Activated CD4-positive, alpha-beta T cell treated with anti-CD3 and anti-CD28 coated beads, Interleukin-2, amount 50 U/mL, for 1 hour (primary cell): ENCODE data around the gene AOC2.
"Not testable (repeated sequence)": the region's sequence is repeated elsewhere in the genome, so short reads cannot be mapped to it uniquely, and the experiment has no call there.

Experiments
- DNase-seq: peaks from one replicate; pipeline ENCODE4 v3.0.0-alpha.2; 2020

The AOC2 gene

DNA sequence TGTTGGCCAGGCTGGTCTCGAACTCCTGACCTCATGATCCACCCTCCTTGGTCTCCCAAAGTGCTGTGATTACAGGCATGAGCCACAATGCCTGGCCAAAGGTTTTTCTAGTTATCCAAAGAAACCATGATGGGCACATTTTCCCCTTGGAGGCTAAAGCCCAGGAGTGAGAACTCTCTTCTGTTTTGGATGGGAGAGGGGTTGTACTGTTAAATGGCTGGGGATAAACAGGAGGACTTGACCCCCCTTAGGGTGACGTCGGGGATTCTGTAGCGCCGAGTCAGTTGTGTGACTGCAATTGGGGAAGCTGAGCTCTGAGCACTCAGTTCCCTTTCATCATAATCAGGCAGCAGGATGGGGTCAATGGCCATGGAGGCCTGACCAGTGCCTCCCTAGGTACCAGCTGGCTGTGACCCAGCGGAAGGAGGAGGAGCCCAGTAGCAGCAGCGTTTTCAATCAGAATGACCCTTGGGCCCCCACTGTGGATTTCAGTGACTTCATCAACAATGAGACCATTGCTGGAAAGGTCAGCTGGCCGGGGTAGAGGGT lies 10.7 kb downstream of the AOC2 start:
- no peak for DNase-seq

DNA sequence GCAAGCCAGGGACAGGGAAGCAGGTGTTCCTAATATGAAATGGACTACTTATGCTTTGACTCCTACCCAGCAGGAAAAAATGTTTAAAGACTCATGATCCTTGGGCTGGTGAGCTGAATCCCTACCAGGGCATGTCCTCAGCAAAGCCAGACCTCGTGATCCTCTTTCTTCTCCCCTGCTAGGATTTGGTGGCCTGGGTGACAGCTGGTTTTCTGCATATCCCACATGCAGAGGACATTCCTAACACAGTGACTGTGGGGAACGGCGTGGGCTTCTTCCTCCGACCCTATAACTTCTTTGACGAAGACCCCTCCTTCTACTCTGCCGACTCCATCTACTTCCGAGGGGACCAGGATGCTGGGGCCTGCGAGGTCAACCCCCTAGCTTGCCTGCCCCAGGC lies 11.7 kb downstream of the AOC2 start:
- not testable (repeated sequence) for DNase-seq

DNA sequence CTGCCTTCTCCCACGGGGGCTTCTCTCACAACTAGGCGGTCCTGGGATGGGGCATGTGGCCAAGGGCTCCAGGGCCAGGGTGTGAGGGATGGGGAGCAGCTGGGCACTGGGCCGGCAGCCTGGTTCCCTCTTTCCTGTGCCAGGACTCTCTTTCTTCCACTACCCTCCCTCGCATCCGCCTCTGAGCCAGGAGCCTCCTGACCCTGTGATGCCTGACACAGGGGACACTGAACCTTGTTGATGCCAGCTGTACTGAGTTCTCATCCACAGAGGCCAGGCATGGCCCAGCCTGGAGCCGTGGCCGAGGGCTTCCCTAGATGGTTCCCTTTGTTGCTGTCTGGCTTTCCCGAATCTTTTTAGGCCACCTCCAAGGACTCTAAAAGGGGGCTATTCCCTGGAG lies 12.1 kb downstream of the AOC2 start:
- not testable (repeated sequence) for DNase-seq

DNA sequence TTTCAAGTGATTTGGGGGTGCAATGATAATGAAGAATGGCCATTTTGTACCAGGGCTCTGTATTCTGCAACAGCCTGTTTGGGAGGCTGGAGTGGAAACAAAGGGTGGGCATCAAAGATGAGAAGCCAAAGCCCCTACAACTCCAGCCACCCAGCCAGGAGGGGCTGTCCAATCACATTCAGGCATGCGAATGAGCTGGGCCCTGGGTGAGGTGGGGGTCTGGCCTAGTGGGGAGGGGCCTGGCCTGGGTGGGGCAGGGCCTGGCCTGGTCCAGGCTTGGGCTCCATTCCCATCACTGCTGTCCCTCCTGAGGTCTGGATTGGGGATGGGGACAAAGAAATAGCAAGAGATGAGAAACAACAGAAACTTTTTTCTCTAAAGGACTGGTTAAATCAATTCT lies 13.0 kb downstream of the AOC2 start:
- no peak for DNase-seq

DNA sequence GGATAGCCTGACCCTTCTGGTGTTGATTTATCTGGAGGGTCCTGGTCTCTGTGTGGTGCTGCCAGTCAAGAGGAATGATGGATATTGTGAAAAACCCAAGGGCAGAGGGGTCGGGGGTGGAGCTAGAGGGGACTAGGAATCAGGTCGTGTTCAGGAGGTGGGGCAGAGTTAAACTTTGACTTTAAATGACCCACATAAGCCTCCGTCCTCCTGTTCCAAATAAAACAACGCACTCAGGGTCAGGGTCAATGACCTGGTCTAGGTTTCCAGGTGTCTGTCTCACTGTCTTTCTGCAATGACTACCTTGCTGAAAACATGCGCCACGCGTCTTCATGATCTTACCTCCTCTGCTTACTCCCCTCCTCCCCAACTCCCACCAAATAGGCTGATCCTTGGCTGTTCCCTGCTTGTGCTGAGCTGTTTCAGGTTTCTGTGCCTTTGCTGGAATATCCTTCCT lies 21.3 kb downstream of the AOC2 start:
- no peak for DNase-seq

DNA sequence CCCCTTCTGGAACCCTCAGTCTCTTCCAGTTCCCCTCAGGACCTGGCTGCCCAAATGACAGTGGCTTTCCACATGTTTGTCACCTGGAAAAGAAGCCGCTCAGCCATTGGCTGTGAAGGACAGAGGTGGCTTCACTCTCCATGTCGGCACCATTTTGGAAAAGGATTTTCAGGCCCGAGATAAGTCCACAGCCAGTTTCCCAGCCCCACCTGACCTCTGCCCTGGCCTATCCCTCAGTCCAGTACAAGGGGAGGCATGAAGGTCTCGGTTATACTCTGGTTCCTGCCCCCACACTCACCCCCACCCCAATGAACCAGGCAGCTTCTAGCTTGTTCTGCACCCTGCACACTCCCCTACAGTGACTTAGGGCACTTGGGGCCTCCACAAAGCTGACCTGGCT lies 21.8 kb downstream of the AOC2 start:
- DNase-seq: no peak

DNA sequence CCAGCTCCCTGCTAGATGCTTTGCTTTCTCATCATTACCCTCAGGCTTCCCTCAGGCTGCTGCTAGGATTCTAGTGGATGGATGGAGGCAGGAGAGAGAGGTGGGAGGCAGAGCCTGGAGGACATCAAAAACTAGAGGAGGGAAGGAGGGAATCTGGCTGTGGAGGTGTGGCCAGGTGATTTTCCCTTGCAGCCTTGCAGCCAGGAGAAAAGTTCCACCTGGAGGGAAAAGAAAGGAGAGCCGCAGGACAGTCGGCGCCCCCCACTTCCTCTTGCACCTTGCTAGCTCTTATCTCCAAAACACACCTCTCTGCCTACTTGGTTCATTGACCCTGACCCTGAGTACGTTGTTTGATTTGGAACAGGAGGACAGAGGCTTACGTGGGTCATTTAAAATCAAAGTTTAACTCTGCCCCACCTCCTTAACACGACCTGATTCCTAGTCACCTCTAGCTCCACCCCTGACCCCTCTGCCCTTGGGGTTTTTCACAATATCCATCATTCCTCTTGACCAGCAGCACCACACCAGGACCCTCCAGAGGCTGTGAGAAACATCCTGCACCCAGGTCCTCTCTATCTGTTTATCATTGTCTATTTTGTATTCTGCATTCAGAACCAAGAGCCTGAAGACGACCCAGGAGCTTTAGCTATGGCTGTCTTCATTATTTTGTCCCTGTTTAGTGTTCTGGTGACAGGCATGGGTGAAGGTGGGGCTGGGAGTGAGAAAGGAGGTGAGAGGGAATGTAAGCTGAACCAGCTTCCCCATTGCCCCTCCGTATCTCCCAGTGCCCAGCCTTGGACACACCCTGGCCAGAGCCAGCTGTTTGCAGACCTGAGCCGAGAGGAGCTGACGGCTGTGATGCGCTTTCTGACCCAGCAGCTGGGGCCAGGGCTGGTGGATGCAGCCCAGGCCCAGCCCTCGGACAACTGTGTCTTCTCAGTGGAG lies 22.5 kb downstream of the AOC2 start:
- no peak for DNase-seq

DNA sequence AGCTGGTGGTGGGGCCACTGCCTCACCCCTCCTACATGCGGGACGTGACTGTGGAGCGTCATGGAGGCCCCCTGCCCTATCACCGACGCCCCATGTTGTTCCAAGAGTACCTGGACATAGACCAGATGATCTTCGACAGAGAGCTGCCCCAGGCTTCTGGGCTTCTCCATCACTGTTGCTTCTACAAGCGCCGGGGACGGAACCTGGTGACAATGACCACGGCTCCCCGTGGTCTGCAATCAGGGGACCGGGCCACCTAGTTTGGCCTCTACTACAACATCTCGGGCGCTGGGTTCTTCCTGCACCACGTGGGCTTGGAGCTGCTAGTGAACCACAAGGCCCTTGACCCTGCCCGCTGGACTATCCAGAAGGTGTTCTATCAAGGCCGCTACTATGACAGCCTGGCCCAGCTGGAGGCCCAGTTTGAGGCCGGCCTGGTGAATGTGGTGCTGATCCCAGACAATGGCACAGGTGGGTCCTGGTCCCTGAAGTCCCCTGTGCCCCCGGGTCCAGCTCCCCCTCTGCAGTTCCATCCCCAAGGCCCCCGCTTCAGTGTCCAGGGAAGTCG lies 23.4 kb downstream of the AOC2 start:
- DNase-seq: not testable (repeated sequence)

DNA sequence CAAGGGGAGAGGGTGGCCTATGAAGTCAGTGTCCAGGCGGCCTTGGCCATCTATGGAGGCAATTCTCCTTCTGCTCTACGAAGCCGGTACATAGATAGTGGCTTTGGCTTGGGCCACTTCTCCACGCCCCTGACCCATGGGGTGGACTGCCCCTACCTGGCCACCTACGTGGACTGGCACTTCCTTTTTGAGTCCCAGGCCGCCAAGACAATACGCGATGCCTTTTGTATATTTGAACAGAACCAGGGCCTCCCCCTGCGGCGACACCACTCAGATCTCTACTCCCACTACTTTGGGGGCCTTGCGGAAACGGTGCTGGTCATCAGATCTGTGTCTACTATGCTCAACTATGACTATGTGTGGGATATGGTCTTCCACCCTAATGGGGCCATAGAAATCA lies 24.0 kb downstream of the AOC2 start:
- no peak for DNase-seq

DNA sequence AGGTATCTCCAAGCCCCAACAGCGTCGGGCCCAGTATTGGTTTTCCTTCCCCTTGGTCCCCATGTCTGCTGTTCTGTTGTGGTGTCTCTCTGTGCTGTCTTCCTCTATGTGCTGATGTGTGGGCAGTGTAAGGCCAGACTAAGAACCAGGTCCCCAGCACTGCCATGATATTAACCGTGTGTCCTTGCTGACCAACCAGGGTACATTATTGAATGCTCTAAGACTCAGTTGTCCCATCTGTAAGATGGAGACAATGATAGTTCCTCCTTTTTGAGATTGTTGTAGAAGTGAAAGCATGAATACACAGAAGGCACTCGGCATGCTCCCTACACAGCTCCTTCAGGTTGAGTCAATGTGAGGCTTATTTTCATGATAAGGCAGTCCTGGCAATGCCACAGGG lies 27.3 kb downstream of the AOC2 start:
- DNase-seq: no peak

DNA sequence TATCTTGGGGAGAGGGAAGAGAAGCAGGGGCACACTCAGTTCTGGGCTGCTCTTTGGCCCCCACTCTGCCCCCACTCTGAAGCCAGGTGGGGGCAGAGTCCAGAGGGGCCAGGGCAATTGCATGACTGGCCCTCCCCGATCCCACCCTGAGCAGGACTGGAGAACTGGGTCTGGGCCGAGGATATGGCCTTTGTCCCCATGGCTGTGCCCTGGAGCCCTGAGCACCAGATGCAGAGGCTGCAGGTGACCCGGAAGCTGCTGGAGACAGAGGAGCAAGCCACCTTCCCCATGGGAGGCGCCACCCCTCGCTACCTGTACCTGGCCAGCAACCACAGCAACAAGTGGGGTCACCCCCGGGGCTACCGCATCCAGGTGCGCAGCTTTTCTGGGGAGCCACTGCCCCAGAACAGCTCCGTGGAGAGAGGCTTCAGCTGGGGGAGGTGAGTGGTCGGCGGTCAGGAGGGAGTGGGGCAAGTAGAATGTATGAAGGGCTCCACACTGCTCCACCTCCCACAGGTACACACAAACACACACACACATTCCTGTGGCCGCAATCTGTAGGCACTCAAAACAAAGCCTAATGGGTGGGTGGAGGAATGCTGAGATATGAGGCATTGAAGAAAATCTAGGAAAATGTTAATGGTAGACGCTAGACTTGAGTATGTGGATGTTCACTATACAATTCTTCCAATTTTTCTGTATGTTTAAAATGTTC lies 28.0 kb downstream of the AOC2 start:
- no peak for DNase-seq

DNA sequence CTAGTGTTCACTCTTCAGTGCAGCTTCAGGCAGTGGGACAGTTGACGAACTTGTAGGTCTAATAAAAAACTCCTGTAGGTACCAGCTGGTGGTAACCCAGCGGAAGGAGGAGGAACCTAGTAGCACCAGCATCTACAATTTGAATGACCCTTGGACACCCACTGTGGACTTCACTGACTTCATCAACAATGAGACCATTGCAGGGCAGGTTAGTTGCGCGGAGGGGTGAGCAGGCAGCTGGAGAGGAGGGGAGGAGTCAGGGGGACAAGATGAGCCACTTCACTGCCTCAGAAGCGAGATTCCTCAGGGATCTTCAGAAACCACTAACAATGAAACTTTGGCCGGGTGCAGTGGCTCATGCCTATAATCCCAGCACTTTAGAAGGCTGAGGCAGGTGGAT lies 28.9 kb downstream of the AOC2 start:
- DNase-seq: no peak

DNA sequence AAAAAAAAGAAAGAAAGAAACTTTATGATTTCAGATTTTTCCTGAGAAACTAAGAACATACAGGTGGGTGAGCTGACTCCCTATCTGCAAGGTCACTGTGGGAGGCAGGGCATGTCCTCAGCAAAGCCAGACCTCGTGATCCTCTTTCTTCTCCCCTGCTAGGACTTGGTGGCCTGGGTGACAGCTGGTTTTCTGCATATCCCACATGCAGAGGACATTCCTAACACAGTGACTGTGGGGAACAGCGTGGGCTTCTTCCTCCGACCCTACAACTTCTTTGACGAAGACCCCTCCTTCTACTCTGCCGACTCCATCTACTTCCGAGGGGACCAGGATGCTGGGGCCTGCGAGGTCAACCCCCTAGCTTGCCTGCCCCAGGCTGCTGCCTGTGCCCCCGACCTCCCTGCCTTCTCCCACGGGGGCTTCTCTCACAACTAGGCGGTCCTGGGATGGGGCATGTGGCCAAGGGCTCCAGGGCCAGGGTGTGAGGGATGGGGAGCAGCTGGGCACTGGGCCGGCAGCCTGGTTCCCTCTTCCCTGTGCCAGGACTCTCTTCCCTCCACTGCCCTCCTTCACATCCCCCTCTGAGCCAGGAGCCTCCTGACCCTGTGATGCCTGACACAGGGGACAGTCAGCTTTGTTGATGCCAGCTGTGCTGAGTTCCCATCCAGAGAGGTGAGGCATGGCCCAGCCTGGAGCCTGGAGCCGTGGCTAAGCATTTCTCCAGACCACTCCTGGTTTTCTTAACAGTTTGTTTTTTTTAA lies 29.7 kb downstream of the AOC2 start:
- DNase-seq: not testable (repeated sequence)

DNA sequence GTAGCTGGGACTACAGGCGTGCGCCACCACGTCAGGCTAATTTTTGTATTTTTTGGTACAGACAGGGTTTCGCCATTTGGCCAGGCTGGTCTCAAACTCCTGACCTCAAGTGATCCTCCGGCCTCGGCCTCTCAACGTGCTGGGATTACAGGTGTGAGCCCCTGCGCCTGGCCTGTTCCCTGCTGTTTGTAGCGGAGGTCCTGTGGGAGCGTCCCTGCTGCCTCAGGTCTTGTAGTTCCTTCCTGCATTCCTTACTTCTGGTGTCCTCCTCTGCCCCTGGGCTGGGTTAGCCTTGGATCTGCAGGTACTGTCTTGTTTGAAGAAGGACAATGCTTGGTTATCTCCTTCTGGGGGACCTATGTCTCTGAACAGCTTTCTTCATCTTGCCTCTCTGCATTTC lies 32.7 kb downstream of the AOC2 start:
- DNase-seq: no peak

DNA sequence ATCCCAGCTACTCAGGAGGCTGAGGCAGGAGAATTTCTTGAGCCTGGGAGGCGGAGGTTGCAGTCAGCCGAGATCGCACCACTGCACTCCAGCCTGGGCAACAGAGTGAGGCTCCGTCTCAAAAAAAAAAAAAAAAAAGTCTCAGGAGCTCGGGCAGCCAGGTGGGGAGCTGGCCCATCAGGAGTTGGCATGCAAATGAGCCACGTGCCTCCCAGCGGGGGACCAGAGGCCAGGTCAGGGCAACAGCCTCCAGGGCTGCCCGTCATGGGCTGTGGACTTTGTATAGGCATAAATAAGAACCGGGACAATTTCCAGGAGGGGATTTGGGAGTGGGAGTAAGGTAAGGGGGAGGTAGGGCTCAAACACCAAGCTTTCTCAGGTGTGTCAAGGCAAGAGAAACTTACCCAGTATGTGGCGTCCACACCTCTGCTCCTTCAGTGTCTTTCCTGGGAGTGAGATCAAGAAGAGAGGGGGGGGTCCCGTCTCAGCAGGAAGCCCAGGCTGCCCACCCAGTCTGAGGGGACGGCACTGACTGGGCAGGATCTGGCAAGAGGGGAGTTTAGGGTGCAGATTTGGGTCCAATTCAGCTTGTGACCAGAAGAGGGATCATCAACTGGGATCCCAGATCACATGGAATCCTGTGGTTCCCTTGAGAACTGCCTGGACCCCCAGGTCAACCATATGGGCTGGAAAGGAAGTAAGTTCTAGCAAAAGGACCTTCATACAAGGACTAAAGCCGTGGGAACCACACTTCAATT lies 33.9 kb downstream of the AOC2 start:
- no peak for DNase-seq

DNA sequence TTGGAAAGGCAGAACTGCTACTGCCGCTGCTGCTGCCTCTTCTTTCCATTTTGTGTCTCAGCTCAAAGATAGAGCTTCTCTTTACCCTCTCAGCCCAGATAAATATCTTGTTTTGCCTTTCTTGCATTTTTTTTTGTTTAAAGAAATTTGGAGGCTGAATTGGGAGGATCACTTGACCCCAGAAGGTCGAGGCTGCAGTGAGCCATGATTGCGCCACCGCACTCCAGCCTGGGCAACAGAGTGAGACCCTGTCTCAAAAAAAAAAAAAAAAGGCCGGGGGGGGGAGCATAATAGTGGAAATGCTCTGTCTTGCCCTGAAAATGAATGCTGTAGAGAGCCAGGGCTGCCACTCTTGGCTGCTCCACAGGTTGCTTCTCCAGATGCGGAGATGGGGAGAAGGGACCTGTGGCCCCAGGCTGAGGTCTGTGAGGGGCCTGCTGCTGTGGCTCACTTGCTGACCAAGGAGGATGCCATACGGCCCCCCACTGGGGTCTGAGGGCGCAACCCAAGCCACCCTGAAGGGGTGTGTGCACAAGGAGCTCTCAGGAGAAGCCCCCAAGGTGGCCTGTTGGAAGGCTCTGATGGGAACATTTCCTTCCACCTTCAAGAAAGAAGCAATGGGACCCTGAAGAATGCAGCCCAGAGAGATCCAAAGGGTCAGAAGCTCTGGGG lies 34.7 kb downstream of the AOC2 start:
- DNase-seq: no peak

DNA sequence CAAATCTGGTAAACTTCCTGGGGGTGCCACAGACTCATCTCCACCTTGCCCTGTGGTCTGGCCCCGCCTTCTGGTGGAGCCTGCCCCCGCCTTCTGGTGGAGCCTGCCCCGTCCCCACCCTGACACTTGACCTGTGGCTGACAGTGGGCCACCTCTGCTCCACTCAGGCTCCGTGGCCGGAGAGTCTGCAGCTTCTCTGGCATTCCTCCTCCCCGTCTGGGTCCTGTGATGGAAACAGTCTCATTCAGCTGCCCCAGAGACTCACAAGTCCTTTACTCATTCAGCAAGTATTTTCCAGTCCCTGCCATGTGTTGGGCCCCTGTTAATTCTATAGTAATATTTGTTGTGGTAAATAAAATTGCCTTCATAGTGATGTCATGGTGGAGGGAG lies 35.2 kb downstream of the AOC2 start:
- DNase-seq: no peak

DNA sequence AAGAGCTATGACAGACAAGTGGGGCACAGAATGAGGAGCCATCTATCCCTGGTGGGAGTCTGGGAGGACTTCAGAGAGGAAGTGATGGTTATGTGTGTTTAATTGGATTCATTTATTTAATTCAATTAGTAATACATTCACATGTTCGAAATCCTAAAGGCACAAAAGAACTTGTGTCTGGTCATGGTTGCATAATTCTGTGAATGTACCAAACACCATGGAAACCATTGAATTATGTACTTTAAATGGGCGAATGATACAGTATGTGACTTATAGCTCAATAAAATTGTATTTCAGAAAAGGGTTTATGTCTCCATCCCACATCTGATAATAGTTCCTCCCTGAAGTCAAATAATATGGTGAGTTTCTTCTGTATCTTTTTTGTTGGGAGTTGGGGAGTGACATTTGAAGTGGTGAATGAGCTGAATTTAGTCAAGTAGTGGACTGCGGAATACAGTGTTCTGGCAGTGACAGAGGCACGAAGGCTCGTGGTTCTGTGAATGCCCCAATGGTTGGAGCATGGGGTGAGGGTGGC lies 36.5 kb downstream of the AOC2 start:
- no peak for DNase-seq

DNA sequence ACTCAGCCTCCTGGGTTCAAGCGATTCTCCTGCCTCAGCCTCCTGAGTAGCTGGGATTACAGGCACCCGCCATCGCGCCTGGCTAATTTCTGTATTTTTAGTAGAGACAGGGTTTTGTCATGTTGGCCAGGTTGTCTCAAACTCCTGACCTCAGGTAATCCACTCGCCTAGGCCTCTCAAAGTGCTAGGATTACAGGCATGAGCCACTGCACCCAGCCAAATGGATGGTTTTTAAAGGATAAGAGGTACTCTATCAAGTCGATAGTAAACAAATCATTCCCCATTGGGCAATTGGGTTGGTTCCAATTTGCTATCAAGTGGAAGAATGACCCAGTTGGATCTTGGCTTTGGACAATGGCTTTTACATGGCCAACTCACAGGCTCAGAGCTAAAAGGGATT lies 37.3 kb downstream of the AOC2 start:
- DNase-seq: not testable (repeated sequence)

DNA sequence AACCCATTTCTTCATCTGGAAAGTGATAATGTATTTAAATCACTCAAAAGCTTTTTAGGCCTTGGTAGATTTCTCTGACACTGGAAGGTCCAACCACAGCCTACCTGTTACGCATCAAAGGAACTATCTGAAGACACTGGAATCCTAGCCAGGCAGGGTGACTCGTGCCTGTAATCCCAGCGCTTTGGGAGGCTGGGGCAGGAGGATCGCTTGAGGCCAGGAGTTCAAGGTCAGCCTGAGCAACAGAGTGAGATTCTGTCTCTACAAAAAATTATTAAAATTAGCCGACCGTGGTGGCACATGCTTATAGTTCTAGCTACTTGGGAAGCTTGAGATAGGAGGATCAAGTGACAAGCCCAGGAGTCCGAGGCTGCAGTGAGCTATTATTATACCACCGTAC lies 37.8 kb downstream of the AOC2 start:
- no peak for DNase-seq
